GM21447 (cell line): Measurements from ENCODE around the gene SHISA6.

Experiments used
- ATAC-seq: cut with Tn5 transposase; IDR thresholded peaks from one replicate; pipeline ENCODE4 v1.9.1; 2021; ENCODE audit not compliant: unreplicated experiment

Gene SHISA6

GRCh38 chr17:11340803-11341202 is 99.8 kb downstream of the SHISA6 start:
- no peak for ATAC-seq

- no peak for ATAC-seq
Measured at GRCh38 chr17:11342138-11342537, 101.1 kb downstream of the SHISA6 start.

DNA sequence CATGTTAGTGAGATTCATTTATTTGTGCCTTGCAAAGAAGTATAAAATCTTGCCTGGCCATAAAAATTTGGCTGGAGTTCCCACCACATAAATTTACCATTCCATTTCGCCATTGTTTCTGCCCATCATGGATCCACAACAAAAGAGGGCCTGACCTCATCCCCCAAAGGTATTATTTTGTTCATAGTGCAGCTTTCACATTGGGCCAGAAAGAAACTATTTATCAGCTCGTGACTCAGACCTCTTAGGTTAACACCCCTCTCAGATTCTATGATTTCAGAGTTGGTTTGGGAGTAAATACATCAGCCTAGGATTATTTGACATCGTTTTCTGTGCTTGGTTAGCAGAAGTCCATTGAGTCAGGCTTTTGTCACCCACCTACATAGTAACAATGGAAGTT is 108.1 kb downstream of the SHISA6 start:
- no peak for ATAC-seq

DNA sequence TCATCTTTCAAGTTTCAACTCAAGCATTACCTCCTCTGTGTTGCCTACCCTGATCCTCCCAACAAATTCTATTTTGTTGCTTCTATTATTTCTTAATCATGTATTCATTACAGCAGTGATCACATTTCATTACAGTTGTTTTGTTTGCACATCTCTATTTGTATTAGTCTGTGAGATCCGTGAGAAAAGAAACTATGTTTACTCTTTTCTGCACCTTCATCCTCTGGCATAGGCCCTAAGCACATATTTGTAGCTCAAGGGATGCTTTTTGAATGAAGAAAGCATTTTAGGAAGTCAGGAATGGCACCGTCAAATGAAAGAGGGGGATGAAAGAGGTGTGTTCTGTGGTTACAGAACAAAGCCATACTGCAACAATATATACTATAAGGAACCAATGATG is 110.5 kb downstream of the SHISA6 start:
- ATAC-seq = no peak

DNA sequence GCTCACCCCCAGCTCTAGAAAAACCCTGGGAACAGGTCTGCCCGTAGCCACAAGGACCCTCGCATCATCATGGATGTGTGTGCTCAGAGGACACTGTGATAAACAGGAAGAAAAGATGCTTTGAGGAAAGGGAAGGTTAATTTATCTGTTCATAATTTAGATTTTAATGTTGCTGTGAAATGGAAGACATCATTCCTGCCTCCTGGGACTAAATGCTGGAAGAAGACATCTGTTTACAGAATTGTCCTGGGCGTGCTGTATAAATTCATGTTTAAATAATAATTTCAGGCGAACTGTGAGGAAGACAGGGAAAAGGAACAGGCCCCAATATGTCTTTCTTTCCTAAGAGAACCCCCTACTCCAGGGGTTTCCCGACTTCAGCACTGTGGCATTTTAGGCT is 112.6 kb downstream of the SHISA6 start:
- ATAC-seq = no peak

DNA sequence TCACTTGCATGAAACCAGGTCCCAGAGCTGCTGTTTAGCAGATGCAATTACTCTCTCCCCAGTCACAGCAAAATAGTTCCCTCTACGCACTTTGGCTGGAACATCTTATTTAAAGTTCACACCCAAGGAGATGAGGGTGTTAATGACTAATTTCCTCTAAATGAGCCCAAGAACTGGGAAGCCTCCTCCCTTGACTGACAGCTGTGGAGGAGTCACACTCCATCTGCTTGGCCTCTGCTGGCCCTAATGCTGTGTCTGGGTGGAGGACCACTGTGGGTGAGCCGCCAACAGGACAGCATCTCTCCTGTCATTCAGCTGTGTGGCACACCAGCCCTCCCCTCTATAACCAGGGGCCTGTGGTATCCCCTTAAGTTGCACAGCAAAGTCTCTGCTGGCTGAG is 115.4 kb downstream of the SHISA6 start:
- no peak for ATAC-seq

DNA sequence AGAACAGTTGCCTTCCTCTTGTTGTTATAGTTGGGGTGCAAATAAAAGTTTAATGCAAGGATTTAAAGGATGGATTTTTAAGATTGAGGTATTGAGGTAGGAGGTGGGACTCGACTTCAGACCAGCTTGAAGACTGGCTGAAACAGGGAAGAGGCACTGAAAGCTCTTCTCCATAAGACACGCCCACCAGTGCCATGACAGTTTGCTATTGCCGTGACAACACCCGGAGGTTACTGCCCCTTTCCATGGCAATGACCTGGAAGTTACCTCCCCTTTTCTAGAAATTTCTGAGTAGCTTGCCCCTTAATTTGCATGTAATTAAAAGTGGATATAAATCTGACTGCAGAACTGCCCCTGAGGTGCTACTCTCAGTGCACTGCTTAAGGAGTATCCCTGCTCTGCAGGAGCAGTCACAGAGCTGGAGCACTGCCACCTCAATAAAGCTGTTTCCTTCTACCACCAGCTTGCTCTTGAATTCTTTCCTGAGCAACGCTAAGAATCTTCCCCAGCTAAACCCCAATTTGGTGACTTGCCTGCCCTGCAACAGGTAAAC is 122.6 kb downstream of the SHISA6 start:
- no peak for ATAC-seq

- no peak for ATAC-seq
Measured at GRCh38 chr17:11366272-11366850, 125.3 kb downstream of the SHISA6 start.

DNA sequence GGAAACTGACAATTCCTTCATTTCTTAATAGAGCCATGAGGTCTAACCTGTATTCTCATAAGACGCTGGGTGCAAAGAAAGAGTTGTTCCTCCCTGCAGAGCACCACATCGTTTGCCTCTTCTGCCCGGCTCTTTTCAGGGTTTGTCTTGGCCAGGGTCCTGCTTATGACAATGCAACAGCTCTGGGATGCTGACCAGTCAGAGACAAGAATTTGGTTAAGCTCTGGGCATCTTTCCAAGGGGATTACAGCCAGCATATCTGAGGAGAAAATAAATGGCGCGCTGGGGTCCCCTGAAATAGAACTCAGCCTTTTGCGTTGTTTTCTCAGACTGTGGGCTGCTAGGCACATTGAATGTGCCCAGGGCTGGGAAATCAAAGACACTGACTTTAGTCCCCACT is 128.6 kb downstream of the SHISA6 start:
- ATAC-seq = no peak

DNA sequence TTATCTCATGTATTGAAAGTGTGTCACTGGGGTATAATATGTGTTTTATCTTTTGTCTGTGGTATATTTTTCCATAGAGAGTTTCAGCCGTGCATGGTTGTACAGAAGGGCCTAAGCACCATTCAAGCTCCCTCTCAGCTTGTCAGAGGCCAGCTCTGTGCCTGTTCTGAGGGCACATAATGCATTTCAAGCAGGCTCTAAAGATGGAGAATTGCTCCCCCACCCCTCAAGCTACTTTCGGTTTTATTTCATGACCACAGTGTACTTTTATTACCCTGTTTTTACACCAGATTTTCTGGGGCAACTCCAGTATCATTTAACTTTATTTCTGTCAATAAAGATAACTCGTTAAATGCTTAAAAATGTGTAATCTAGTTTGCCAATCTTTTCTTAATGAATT is 131.7 kb downstream of the SHISA6 start:
- no peak for ATAC-seq

DNA sequence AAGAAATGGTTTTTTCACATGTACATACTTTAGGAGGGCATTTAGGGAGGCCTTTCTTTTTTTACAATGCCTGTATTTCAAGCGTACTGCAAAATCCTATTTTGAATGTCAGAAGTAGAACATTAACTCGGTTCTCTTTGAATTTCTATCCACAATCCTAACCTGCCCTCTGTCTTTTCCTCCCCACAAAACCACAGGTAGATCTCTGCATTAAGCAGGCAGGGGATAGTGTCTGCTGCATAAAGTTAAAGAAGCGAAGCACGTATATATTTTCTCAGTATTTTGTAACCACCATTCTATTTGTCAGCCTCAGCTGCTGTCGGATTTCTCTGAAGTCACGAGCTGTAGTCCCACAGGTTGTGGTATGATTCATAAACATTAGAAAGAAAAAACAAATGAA is 137.5 kb downstream of the SHISA6 start:
- no peak for ATAC-seq

DNA sequence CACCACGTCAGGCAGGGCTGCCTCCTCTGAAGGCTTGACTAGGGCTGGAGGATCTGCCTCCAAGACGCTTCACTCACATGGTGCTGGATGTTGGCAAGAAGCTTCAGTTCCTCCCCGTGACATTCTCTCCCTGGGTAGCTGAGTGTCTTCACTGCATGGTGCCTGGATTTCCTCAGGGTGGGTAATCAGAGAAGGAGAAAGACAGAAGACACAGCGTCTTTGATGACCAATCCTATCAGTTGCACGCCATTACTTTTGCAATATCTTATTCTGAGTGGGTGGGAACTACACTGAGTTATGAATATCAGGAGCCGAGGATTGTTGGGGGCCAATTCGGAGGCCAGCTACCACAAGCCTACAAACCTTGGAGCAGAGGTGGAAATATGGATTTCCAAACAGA is 139.7 kb downstream of the SHISA6 start:
- ATAC-seq = no peak

DNA sequence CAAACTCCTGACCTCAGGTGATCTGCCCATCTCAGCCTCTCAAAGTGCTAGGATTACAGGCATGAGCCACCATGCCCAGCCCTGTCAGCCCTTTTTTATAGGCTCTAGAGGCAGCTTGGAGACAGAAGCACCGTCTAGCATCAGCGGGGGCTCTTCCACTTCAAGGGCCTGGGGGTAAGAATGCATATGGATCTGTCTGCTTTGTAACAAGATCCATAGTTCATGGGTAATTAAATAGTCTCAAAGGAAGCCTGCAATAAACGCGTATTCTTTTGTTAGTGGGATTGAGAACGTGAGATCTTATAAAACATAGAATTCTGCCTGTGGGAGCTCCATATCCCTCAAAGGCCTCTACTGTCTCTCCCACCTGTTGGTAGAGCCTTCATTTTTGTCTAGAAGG is 142.1 kb downstream of the SHISA6 start:
- no peak for ATAC-seq

DNA sequence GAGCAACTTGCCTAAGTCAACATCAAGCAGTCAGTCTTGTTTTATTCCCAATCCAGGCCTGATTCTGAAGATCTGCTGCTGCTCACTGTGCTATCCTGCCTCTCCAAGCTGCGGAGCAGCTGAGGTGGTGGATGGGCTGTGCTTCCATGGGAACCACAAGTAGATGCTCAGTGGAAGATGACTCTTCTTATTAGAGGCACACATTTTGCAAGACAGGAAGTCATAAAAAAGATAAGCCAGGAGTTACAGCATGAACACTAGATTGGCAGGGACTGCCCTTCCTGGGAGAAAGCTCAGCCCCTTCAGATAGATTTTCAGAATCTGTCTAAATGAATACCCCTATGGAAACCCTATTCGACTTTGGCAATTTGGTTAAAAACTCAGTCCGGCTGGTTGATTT is 143.1 kb downstream of the SHISA6 start:
- ATAC-seq = no peak

DNA sequence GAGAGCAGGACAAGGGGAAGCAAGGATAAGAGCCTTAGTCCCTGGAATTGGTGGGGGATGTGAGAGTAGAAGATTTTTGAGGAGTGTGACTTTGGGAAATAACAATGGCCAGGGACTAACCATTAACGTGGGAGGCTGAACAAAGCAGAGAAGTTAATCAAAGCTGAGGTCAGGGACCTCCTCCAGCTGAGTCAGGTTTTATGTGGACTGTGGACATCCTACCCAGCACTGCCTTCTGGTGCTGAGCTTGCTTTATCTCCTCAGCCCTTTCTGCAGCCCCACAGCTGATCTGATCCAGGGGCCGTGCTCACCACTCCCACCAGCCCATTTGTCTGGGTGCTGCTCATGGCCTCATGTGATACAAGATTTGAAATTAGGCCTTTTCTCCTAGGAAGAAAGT is 146.6 kb downstream of the SHISA6 start:
- ATAC-seq = no peak

GRCh38 chr17:11388054-11388453 is 147.0 kb downstream of the SHISA6 start:
- no peak for ATAC-seq

GRCh38 chr17:11389583-11389982 is 148.6 kb downstream of the SHISA6 start:
- ATAC-seq = no peak

DNA sequence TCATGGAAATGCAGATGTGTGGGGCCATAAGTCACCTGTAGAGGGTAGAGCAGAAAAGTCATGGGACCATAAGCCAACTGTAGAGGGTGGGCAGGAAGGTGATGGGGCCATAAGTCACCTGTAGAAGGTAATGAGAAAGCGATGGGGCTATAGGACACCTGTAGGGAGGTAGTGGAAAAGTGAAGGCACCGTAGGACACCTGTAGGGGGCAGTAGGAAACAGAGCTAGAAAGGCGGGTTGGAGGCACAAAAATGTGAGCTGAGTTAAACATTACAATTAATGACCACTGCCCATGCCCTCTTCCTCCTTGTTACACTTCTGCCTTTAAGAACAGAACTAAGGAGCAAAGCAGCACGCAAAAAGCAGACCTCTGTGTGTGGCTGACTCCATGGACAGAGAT is 150.1 kb downstream of the SHISA6 start:
- ATAC-seq = no peak

DNA sequence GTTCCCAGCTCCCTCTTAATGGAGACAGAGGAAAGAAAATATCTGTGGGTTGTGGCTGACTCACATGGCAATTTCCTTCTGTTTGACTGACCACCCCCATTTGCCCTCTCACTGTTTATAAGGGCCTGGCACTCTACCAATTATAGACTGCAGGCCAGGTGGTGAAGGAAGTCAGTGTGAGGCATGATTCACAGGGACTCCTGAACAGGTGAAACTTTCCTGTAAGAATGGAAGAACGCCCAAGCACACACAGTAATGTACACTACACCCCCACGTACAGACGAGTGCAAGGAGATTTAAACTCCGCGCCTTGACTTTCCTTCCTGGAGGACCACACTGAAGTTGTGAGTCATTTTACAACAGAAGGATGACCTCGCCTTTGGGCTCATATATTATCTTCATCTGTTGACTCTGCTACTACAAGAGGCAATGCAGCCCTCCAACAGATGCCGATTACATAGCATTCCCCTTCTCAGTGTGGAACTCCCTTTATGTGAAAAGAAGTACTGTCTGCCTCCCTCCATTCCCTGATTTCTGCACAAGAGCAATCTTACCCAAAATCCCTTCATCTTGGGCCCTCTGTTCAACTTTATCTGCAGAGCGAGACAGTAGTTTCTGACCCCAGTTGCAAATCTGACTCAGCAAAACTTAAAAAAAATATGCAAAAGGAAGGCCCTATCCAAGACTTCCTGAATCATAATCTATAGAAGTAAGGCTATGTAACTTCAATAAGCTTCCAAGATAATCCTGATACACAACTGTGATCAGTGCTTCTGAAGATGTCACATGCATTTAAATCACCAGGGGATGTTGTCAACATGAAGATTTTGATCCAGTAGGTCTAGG is 163.6 kb downstream of the SHISA6 start:
- no peak for ATAC-seq

GRCh38 chr17:11406716-11407115 is 165.7 kb downstream of the SHISA6 start:
- no peak for ATAC-seq

- no peak for ATAC-seq
Measured at GRCh38 chr17:11412654-11413053, 171.6 kb downstream of the SHISA6 start.

DNA sequence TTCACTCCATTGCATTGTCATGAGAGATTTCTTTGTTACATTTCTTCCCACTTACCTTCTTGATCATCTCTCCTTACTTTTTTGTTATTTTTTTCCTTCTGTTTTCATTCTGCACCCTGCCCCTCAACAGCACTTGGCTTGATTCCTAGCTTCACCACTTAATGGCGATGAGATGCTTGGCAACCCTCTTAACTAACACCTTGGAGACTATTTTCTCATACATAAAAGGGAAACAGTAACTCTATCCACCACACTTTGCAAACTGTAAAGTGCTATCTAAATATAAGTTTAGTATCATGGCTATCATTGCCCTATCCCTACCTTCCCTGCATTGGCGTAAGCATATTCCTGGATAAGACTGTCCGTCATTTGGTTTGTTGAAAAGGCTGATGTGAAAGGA is 177.3 kb downstream of the SHISA6 start:
- ATAC-seq = no peak

DNA sequence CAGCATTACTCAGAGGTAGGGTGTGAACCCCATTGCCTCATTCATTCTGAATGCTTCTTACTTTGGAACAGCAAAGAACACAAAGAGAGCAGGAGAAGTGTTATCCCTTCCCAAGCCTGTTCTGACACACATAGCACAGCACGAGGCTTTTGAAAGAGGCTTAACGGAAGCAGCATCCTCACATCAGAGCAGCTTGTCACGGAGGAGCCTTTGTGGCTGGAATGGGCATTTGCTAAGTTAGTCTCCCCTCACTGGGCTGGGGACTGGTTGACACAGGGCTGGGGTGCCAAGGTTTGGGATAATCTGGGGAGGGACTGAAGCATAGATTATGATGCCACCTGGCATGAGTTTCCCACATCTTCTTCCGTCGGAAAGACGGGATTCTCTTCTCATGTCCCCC is 189.7 kb downstream of the SHISA6 start:
- ATAC-seq = no peak
